Gastroesophageal sphincter (tissue), 4 donors: ENCODE results near the gene LASP1NB.

Experiments used
- ATAC-seq: fragments of 150-250 bp; one replicate; pipeline ENCODE4 v1.9.1; 2016; ENCODE audit warnings: mild to moderate bottlenecking, moderate library complexity
- H3K27ac ChIP-seq, 4 donors: fragments of 200-600 bp; sonication (generic) in 3 of 4; 1 replicate in 3 of 4; 2 replicates in 1 of 4; pipeline ENCODE4 v1.5.1; 2016 to 2019
- H3K27me3 ChIP-seq: fragments of 200-600 bp; sonication (generic); one replicate; pipeline ENCODE4 v1.5.1; 2019
- H3K36me3 ChIP-seq, 2 donors: fragments of 200-600 bp; sonication (generic); one replicate each; pipeline ENCODE4 v1.5.1; 2019; ENCODE audit warnings: control low read depth in 1 of 2
- H3K4me1 ChIP-seq, 3 donors: fragments of 200-600 bp; sonication (generic); 1 replicate in 2 of 3; 2 replicates in 1 of 3; pipeline ENCODE4 v1.5.1; 2016 to 2019; ENCODE audit warnings: control low read depth in 2 of 3
- H3K4me3 ChIP-seq, 2 donors: fragments of 200-600 bp; sonication (generic); one replicate each; pipeline ENCODE4 v1.5.1; 2019; ENCODE audit warnings: mild to moderate bottlenecking in 1 of 2, moderate library complexity in 1 of 2
- H3K9me3 ChIP-seq, 3 donors: fragments of 200-600 bp; sonication (generic); one replicate each; pipeline ENCODE4 v1.5.1; 2017 to 2019; ENCODE audit warnings: control low read depth in 2 of 3
- EP300 ChIP-seq: sonication (generic); formaldehyde crosslinking; IDR thresholded peaks from one replicate; pipeline ENCODE4 v1.6.1; 2017; ENCODE audit warnings: antibody characterized with exemption, mild to moderate bottlenecking
- POLR2A ChIP-seq, 2 donors: fragments of 450-650 bp; IDR thresholded peaks; one replicate each; pipeline ENCODE4 v1.6.1; 2017; ENCODE audit warnings: antibody characterized with exemption in 2 of 2, mild to moderate bottlenecking in 2 of 2, moderate library complexity in 1 of 2
- POLR2AphosphoS5 ChIP-seq: sonication (generic); formaldehyde crosslinking; IDR thresholded peaks from one replicate; pipeline ENCODE4 v1.6.1; 2017; ENCODE audit warnings: antibody characterized with exemption
- WGBS, 2 donors: methylation state at CpG; one replicate each; pipeline ENCODE4 v1.1.5; 2018; ENCODE audit warnings: low coverage in 1 of 2; 5-methylcytosine and 5-hydroxymethylcytosine counted together
- TF ChIP-seq, protein P1 (sequence below), 4 experiments: fragments of 200-600 bp in 2 of 4; fragments of 450-650 bp in 2 of 4; sonication (generic) in 1 of 4; IDR thresholded peaks; one replicate each; pipeline ENCODE4 v1.5.1; 2017 to 2019; ENCODE audit warnings: antibody characterized with exemption in 4 of 4, mild to moderate bottlenecking in 2 of 4, moderate library complexity in 2 of 4

Gene LASP1NB

DNA sequence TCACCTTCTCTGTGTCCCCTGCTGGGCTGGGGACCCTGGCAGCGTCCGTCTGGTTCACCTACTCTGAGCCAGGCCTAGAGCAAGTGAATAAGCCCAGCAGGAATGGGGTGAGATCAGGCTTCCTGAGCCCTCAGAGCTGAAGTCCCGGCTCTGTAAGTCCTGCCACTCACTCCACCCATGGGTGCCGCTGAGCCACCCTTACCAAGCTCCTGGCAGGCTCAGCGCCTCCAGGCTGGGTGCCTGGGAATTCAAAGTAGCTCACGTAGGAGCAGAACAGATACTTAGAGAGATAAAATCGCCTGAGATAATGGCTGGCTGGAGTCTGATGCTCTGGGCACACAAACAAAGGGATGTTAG lies 9.8 kb upstream of the LASP1NB start:
- H3K27me3 ChIP-seq = no peaks in the 10 kb centered on the region
- H3K9me3 ChIP-seq = no peaks in the 10 kb centered on the region
- H3K36me3 ChIP-seq = peaks cover 0 to 84% of the 10 kb centered on the region in 2 donors
- peaks cover 0 to 84% (median 23%) of the 10 kb centered on the region in 3 donors for H3K4me1 ChIP-seq
- ATAC-seq = no peak
- H3K27ac ChIP-seq = peak overlapping the region in 1 of 4 donors; percentile 22
- 83% methylated on average over 2 of the region's 7 CpGs; no CpG with 5 or more reads in 1 of the 2 donors for WGBS, 2 donors
- TF ChIP-seq POLR2AphosphoS5 (no peak), POLR2A (IDR thresholded peaks at IDR 0.05) (no peak), EP300 (no peak)
- TF ChIP-seq, protein P1, sequence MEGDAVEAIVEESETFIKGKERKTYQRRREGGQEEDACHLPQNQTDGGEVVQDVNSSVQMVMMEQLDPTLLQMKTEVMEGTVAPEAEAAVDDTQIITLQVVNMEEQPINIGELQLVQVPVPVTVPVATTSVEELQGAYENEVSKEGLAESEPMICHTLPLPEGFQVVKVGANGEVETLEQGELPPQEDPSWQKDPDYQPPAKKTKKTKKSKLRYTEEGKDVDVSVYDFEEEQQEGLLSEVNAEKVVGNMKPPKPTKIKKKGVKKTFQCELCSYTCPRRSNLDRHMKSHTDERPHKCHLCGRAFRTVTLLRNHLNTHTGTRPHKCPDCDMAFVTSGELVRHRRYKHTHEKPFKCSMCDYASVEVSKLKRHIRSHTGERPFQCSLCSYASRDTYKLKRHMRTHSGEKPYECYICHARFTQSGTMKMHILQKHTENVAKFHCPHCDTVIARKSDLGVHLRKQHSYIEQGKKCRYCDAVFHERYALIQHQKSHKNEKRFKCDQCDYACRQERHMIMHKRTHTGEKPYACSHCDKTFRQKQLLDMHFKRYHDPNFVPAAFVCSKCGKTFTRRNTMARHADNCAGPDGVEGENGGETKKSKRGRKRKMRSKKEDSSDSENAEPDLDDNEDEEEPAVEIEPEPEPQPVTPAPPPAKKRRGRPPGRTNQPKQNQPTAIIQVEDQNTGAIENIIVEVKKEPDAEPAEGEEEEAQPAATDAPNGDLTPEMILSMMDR (IDR thresholded peaks at IDR 0.05) = no peak
- no peak overlapping the region for H3K4me3 ChIP-seq

DNA sequence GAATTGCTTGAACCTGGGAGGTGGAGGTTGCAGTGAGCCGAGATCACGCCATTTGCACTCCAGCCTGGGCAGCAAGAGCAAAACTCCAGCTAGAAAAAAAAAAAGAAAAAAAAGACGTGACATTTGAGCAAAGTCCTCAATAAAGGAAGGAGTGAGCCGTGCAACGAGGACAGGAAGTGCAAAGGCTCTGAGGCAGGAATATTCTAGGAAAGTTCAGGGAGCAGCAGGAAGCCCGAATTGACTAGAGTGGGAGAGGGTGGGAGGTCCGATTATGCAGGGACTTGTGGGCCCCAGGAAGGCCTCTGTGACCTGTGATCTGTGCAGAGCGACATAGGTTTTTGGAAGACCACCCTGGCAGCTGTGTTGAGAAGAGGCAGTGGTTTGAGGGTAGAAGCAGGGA lies 8.6 kb upstream of the LASP1NB start:
- peaks cover 0 to 75% of the 10 kb centered on the region in 2 donors for H3K36me3 ChIP-seq
- H3K4me1 ChIP-seq = peaks cover 0 to 84% (median 30%) of the 10 kb centered on the region in 3 donors
- no peaks in the 10 kb centered on the region for H3K9me3 ChIP-seq
- no peak for TF ChIP-seq POLR2A (IDR thresholded peaks at IDR 0.05)
- no peak for TF ChIP-seq EP300
- TF ChIP-seq, protein P1 (IDR thresholded peaks at IDR 0.05) = no peak
- no peak for TF ChIP-seq POLR2AphosphoS5
- 75 to 79% methylated on average over 8 of the region's 8 CpGs for WGBS, 2 donors
- no peak overlapping the region for H3K4me3 ChIP-seq
- H3K27ac ChIP-seq = no peak overlapping the region
- H3K27me3 ChIP-seq = no peaks in the 10 kb centered on the region
- no peak for ATAC-seq

DNA sequence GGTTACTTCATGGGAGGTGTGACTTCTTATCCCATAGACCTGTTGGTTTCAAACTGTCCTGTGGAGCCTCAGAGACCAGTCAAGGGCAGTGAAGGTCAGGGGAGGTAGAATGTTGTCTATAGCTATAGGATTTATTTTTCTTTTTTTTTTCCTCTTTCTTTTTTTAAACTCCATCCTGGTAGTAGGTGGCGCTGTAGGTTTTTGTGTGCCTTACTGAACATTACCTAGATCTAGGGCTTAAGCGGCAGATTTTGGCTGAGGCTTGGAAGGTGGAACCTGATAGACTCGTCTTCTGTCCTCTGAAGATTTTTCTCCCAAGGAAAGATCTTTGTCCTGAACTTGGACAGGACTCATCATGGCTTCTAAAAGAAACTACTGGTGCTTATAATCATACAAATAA lies 8.2 kb upstream of the LASP1NB start:
- no peak for TF ChIP-seq EP300
- TF ChIP-seq, protein P1 (IDR thresholded peaks at IDR 0.05) = no peak
- TF ChIP-seq POLR2AphosphoS5 = no peak
- no peak for TF ChIP-seq POLR2A (IDR thresholded peaks at IDR 0.05)
- 85 to 96% methylated on average over 3 of the region's 3 CpGs for WGBS, 2 donors
- no peak overlapping the region for H3K27ac ChIP-seq
- H3K36me3 ChIP-seq = peaks cover 0 to 75% of the 10 kb centered on the region in 2 donors
- no peaks in the 10 kb centered on the region for H3K27me3 ChIP-seq
- peaks cover 0 to 84% (median 29%) of the 10 kb centered on the region in 3 donors for H3K4me1 ChIP-seq
- H3K4me3 ChIP-seq = no peak overlapping the region
- no peak for ATAC-seq
- H3K9me3 ChIP-seq = no peaks in the 10 kb centered on the region

DNA sequence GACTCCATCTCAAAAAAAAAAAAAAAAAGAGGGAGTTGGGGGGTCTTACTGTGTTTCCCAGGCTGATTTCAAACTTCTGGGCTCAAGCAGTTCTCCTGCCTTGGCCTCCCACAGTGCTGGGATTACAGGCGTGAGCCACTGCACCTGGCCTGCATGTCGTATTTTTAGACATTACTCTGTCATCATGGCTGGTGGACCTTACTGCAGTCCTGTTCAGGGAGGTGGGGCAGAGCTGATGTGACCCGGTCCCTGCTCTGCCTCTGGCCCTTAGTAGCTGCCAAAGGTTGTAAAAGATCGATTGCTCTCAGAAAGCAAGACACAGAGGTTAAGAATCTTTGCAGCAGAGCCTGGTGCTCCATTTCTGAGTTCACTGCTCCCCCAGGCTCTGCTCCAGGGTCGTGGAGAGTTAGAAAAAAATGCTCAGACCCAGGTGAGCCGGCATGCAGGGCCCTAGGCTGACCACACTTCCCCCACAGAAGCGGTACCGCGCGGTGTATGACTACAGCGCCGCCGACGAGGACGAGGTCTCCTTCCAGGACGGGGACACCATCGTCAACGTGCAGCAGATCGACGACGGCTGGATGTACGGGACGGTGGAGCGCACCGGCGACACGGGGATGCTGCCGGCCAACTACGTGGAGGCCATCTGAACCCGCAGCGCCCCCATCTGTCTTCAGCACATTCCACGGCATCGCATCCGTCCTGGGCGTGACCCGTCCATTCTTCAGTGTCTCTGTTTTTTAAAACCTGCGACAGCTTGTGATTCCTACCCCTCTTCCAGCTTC lies 7.1 kb upstream of the LASP1NB start:
- 75 to 81% methylated on average over 9 to 32 of the region's 37 CpGs for WGBS, 2 donors
- H3K36me3 ChIP-seq = peaks cover 0 to 69% of the 10 kb centered on the region in 2 donors

More for the DNA sequence above, 7.1 kb upstream of the LASP1NB start:
- H3K27me3 ChIP-seq = no peaks in the 10 kb centered on the region
- H3K27ac ChIP-seq = peak overlapping the region in 3 of 4 donors; percentile 71 to 81 (median 73)
- peaks cover 5 to 84% (median 29%) of the 10 kb centered on the region in 3 donors for H3K4me1 ChIP-seq
- no peak for ATAC-seq
- TF ChIP-seq EP300 = no peak
- TF ChIP-seq POLR2A (IDR thresholded peaks at IDR 0.05) = no peak
- no peak for TF ChIP-seq POLR2AphosphoS5
- TF ChIP-seq, protein P1 (IDR thresholded peaks at IDR 0.05) = no peak
- no peaks in the 10 kb centered on the region for H3K9me3 ChIP-seq
- H3K4me3 ChIP-seq = no peak overlapping the region
